ENCODE measurements around the gene RBBP9. TPM values are rescaled to one million over a fixed set of nuclear protein-coding genes. Genes with fewer than 3 reads are reported as not detected.

Gene RBBP9
- total RNA-seq, 1 experiment from 2014 or later, result 12.2 TPM

DNA sequence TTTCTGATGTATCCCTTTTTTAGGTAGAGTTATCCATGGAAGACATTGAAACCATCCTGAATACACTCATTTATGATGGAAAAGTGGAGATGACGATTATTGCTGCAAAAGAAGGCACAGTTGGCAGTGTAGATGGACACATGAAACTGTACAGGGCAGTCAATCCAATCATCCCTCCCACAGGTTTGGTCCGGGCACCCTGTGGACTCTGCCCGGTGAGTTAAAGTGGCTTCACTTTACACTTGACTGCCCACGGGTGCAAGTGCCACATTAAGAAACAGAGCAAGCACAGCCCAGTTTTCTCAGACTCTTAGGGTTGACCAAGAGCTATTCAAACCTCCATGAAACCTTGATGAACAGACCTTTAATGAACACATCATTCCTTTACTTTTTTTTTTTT is 15.4 kb downstream of the RBBP9 start (continued):
- no peak for TF ChIP-seq AR (CRISPR knock-in tag; IDR thresholded peaks at IDR 0.05)
- TF ChIP-seq ZNF416 (CRISPR knock-in tag; IDR thresholded peaks at IDR 0.05), result no peak
- TF ChIP-seq KAT7 (CRISPR knock-in tag; IDR thresholded peaks at IDR 0.05; ENCODE audit: borderline replicate concordance), result no peak
- TF ChIP-seq FOXJ3 (CRISPR knock-in tag; IDR thresholded peaks at IDR 0.05; ENCODE audit: borderline replicate concordance), result no peak
- TF ChIP-seq IRF1 (CRISPR knock-in tag; IDR thresholded peaks at IDR 0.05), result no peak
- no peak for TF ChIP-seq CREB1 (CRISPR knock-in tag; IDR thresholded peaks at IDR 0.05)
- no peak for TF ChIP-seq ZNF512 (CRISPR knock-in tag; IDR thresholded peaks at IDR 0.05; ENCODE audit: borderline replicate concordance)
- TF ChIP-seq TEAD1 (CRISPR knock-in tag; IDR thresholded peaks at IDR 0.05), result no peak
- no peak for TF ChIP-seq FOXP1 (CRISPR knock-in tag; IDR thresholded peaks at IDR 0.05; ENCODE audit: borderline replicate concordance)
- no peak for TF ChIP-seq RORB (CRISPR knock-in tag; IDR thresholded peaks at IDR 0.05)
- TF ChIP-seq, protein P1, sequence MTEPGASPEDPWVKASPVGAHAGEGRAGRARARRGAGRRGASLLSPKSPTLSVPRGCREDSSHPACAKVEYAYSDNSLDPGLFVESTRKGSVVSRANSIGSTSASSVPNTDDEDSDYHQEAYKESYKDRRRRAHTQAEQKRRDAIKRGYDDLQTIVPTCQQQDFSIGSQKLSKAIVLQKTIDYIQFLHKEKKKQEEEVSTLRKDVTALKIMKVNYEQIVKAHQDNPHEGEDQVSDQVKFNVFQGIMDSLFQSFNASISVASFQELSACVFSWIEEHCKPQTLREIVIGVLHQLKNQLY (CRISPR knock-in tag; IDR thresholded peaks at IDR 0.05), result no peak

GRCh38 chr20:18477821-18478220 is 19.2 kb downstream of the RBBP9 start:
- ATAC-seq (no peak), DNase-seq (ENCODE audit: low spot score) (no peak)
- no peaks in the 10 kb centered on the region for H3K9me3 Mint-ChIP-seq
- H3K4me1 Mint-ChIP-seq, result no peaks in the 10 kb centered on the region
- ChIA-PET POLR2A (no interaction called here), CTCF (no interaction called here)
- H3K4me3 Mint-ChIP-seq, result no peak overlapping the region
- H3K27me3 Mint-ChIP-seq (ENCODE audit: low read depth), result no peaks in the 10 kb centered on the region
- H3K27ac Mint-ChIP-seq, result no peak overlapping the region
- H3K36me3 Mint-ChIP-seq, result peaks cover 46% of the 10 kb centered on the region
- TF ChIP-seq FOXJ3 (CRISPR knock-in tag; IDR thresholded peaks at IDR 0.05; ENCODE audit: borderline replicate concordance) (no peak), ZSCAN18 (CRISPR knock-in tag; IDR thresholded peaks at IDR 0.05) (no peak), ATF3 (CRISPR knock-in tag; conservative IDR thresholded peaks at IDR 0.05) (no peak), NFYB (CRISPR knock-in tag; conservative IDR thresholded peaks at IDR 0.05; ENCODE audit: low read depth) (no peak), NR2C2 (CRISPR knock-in tag; IDR thresholded peaks at IDR 0.05) (no peak), ZBTB43 (CRISPR knock-in tag; IDR thresholded peaks at IDR 0.05) (no peak), TEAD1 (CRISPR knock-in tag; IDR thresholded peaks at IDR 0.05) (no peak), SMAD3 (CRISPR knock-in tag; IDR thresholded peaks at IDR 0.05; ENCODE audit: borderline replicate concordance) (no peak)
- TF ChIP-seq, protein P2, sequence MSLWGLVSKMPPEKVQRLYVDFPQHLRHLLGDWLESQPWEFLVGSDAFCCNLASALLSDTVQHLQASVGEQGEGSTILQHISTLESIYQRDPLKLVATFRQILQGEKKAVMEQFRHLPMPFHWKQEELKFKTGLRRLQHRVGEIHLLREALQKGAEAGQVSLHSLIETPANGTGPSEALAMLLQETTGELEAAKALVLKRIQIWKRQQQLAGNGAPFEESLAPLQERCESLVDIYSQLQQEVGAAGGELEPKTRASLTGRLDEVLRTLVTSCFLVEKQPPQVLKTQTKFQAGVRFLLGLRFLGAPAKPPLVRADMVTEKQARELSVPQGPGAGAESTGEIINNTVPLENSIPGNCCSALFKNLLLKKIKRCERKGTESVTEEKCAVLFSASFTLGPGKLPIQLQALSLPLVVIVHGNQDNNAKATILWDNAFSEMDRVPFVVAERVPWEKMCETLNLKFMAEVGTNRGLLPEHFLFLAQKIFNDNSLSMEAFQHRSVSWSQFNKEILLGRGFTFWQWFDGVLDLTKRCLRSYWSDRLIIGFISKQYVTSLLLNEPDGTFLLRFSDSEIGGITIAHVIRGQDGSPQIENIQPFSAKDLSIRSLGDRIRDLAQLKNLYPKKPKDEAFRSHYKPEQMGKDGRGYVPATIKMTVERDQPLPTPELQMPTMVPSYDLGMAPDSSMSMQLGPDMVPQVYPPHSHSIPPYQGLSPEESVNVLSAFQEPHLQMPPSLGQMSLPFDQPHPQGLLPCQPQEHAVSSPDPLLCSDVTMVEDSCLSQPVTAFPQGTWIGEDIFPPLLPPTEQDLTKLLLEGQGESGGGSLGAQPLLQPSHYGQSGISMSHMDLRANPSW (CRISPR knock-in tag; conservative IDR thresholded peaks at IDR 0.05; ENCODE audit: low read depth), result no peak
- TF ChIP-seq, protein P3, sequence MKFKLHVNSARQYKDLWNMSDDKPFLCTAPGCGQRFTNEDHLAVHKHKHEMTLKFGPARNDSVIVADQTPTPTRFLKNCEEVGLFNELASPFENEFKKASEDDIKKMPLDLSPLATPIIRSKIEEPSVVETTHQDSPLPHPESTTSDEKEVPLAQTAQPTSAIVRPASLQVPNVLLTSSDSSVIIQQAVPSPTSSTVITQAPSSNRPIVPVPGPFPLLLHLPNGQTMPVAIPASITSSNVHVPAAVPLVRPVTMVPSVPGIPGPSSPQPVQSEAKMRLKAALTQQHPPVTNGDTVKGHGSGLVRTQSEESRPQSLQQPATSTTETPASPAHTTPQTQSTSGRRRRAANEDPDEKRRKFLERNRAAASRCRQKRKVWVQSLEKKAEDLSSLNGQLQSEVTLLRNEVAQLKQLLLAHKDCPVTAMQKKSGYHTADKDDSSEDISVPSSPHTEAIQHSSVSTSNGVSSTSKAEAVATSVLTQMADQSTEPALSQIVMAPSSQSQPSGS (CRISPR knock-in tag; IDR thresholded peaks at IDR 0.05; ENCODE audit: borderline replicate concordance, low read depth), result no peak
- TF ChIP-seq, protein P4, sequence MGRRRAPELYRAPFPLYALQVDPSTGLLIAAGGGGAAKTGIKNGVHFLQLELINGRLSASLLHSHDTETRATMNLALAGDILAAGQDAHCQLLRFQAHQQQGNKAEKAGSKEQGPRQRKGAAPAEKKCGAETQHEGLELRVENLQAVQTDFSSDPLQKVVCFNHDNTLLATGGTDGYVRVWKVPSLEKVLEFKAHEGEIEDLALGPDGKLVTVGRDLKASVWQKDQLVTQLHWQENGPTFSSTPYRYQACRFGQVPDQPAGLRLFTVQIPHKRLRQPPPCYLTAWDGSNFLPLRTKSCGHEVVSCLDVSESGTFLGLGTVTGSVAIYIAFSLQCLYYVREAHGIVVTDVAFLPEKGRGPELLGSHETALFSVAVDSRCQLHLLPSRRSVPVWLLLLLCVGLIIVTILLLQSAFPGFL (CRISPR knock-in tag; IDR thresholded peaks at IDR 0.05; ENCODE audit: borderline replicate concordance), result no peak

All from WTC11 (cell line).